Erythroblast (primary cell): ENCODE results near the gene ST3GAL3.
"Not testable (repeated sequence)": the region's sequence is repeated elsewhere in the genome, so short reads cannot be mapped to it uniquely, and the experiment has no call there.

Experiments used
- DNase-seq, 2 experiments: peaks; one replicate each; lab custom pipeline; 2025; lab: John Stamatoyannopoulos, UW
- GATA1 ChIP-seq: IDR thresholded peaks from 2 replicates; pipeline ENCODE4 v1.6.1; 2011; ENCODE audit warnings: low read depth, mild to moderate bottlenecking, control low read depth, low read length, moderate library complexity
- POLR2A ChIP-seq: IDR thresholded peaks from 2 replicates; pipeline ENCODE4 v1.6.1; 2011; ENCODE audit warnings: mild to moderate bottlenecking, low read length

The ST3GAL3 gene

DNA sequence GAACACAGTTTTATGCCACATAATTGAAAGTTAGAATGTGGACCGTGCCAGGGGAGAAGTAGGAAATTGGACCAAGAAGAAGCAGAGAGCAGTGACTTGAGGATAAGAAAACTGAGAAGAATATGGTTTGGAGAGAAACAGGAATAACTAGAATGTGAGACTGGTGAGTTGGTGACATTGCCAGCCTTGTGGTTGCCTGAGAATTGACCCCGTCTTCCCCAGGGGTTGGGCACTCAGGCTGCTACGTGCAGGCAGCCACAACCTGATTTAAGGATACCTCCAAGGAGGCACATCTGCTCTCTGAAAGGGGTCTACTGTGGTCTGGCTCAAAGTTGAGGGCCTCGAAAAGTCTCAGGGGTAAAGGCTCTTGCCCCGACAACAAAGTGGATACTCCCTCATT lies 114.1 kb downstream of the ST3GAL3 start:
- DNase-seq, result no peak

GRCh38 chr1:43822040-43822690 lies 114.8 kb downstream of the ST3GAL3 start:
- DNase-seq, result no peak
- TF ChIP-seq GATA1, result no peak
- TF ChIP-seq POLR2A, result no peak

More for the DNA sequence above, 114.1 kb downstream of the ST3GAL3 start:
- TF ChIP-seq GATA1 (no peak), POLR2A (no peak)

DNA sequence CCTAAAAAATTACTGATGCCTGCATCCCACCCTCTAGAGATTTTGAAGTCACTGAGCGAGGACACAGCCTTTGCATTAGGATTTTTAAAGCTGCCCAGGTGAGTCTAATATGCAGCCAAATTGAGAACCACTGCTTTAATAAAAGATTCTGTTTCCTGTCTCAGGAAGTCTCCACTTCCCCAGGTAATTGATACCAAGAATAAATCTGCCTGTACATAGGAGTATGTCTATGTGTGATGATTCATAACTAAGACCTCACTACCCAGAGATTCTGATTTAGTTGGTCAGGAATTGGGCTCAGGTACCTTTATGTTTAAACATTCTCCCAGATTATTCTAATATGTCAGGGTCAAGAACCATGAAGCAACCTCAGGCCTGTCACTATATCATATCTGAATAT lies 117.5 kb downstream of the ST3GAL3 start:
- no peak for DNase-seq

DNA sequence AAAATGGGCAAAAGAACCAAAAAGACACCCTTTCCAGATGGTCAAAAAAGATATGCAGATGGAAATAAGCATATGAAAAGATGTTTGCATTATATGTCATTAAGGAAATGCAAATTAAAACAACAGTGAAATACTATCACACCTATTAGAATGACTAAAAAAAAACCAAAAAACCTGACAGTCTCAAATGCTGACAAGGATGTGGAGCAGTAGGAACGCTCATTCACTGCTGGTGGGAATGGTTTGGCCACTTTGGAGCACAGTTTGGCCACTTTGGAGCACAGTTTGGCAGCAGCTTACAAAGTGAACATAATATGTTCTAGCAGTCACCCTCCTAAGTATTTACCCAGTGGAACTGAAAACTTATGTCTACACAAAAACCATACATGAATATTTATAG lies 121.2 kb downstream of the ST3GAL3 start:
- TF ChIP-seq GATA1, result no peak
- no peak for TF ChIP-seq POLR2A
- no peak for DNase-seq

More for the DNA sequence above, 117.5 kb downstream of the ST3GAL3 start:
- TF ChIP-seq POLR2A (no peak), GATA1 (no peak)

DNA sequence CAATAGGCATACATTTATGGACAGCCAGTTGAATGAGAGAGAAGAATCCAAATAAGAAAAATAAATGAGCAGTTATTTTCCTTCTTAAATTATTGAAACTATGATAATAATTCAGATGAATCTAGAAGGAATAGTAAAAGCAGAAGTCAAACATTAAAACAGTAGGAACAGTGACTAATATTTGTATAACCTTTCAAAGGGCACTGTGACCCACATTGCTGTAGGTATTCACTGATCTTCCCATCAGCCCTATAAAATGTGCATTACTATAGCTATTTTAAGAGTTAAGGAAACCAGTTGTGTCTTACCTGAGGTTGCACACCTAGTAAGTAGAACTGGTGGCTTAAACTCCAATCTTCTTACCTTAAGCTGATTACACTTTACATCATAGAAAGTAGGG lies 123.5 kb downstream of the ST3GAL3 start:
- no peak for DNase-seq
- TF ChIP-seq POLR2A, result no peak

GRCh38 chr1:43831851-43832250 lies 124.5 kb downstream of the ST3GAL3 start:
- TF ChIP-seq GATA1 (no peak), POLR2A (no peak)
- DNase-seq, result no peak

DNA sequence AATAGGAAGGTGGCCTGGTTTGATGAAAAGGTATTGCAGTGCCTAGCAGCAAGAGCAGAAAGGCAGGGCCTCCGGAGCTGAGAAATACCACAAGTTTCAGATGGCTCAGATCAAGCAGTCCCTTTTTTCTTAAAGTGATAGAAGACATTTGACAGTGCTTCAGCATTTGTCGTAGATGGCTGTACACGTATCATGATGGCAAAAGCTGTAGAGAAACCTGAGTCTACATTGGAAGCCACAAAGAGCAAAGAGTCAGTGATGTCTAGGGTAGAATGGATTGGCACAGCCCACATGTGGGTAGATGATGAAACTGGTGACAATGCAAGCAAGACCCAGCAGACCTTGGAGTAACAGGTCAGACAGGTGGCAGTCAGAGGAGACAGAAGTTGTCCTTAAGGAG lies 124.9 kb downstream of the ST3GAL3 start:
- no peak for DNase-seq
- TF ChIP-seq POLR2A, result no peak
- TF ChIP-seq GATA1, result no peak

DNA sequence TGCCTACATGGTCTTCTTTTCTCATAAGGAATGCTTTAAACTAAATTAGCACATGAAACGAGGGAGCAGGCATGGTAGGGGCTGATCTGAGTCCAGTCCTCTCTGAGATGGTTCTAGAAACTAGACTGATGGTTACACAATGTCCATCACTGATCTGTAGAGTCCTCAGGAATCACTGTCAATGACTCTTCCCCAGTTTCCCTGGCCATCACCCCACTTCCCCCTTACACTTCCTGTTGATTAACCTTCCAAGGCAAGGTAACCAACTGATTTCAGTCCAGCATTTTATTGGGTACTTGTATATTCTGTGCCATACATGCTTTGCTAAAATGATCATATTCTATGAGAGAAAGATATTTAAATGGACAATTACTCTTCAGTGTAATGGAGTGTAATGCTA lies 125.7 kb downstream of the ST3GAL3 start:
- TF ChIP-seq GATA1 (no peak), POLR2A (no peak)
- no peak for DNase-seq

- not testable (repeated sequence) for DNase-seq
Observed at GRCh38 chr1:43833902-43834279, 126.6 kb downstream of the ST3GAL3 start.

GRCh38 chr1:43834280-43835081 lies 127.1 kb downstream of the ST3GAL3 start:
- peak; percentile 45 for TF ChIP-seq POLR2A
- TF ChIP-seq GATA1, result no peak
- peak in 1 of 2 experiments; percentile 14 for DNase-seq

DNA sequence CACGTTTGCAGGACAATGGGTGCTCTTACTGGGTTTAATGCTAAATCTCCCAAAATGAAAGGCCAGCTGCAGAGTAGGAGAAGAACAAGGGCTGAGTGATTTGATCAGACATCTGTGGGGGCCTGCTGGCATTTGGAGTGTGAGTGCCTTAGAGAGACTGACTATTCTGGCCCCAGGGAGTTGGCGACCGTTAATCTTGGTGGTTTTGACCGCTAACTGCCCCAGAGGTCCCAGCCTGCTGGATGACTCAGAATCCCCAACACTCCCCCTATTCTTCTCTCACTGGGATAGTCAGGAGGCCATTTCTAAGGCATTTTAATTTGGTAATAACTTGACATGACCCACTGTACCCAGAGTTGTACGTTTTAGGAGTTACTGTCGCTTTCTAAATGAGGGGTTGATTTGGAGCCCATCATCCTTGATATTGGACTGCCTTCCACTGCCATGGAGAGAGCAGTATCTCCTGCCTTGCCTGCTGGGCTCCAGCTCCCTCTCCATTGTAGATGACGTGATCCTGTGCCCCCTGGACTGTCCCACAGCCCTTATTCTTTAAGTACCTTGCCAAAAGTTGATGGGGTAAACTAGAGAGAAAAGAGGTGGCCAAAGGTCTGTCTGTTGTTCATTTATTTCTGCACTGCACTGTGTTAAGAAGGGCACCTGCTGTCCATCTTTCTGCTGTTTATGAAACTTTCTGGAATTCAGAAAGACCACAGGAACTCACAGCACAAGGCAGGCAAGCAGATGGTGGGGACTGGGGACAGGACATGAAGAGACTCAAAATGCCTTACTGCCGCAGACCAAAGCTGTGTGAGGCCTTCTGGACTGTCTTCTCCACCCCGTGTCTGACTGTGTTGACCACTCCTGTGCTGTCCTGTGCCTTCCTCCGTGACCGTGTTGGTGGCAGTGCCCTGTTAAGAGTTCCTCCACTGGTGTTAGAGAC lies 128.0 kb downstream of the ST3GAL3 start:
- peak; percentile 32 to 55 for DNase-seq
- TF ChIP-seq POLR2A (peak; percentile 24), GATA1 (no peak)

DNA sequence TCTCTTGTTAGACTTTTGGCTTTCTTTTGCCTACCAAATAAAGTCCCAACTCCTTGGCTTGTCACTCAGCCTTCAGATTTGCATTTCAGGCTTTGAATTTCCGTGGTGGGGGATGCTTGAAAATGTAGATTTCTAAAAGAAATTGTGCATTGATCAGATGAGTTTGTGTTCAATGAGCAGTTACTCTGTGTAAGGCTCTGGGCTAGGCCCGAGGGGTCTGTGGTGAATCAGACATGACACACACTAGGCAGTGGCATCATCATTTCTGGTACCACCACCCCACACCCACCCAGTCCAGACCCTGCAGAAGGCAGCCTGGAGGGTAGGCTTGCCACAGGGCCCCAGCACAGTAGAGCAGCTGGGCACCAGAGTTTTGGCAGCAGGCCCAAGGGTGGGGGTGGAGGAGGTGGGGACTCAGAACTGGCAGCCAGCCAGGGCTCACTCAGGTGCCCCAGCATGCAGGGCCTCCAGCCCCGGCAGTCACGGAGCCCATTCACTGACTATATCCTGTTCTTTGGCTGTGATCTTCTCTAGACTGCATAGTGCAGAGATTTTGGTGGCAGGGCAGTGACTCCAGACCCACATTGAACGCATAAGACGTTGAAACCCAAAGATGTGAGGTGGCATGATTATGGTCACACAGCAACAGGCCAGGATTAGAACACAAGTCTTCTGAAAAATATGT lies 129.1 kb downstream of the ST3GAL3 start:
- peak; percentile 79 to 89 for DNase-seq
- no peak for TF ChIP-seq GATA1
- no peak for TF ChIP-seq POLR2A

- no peak for DNase-seq
- TF ChIP-seq GATA1, result no peak
- TF ChIP-seq POLR2A, result no peak
Observed at GRCh38 chr1:43839056-43839455, 131.7 kb downstream of the ST3GAL3 start.
